ENCODE measurements around the gene TSHZ2.

Gene TSHZ2

DNA sequence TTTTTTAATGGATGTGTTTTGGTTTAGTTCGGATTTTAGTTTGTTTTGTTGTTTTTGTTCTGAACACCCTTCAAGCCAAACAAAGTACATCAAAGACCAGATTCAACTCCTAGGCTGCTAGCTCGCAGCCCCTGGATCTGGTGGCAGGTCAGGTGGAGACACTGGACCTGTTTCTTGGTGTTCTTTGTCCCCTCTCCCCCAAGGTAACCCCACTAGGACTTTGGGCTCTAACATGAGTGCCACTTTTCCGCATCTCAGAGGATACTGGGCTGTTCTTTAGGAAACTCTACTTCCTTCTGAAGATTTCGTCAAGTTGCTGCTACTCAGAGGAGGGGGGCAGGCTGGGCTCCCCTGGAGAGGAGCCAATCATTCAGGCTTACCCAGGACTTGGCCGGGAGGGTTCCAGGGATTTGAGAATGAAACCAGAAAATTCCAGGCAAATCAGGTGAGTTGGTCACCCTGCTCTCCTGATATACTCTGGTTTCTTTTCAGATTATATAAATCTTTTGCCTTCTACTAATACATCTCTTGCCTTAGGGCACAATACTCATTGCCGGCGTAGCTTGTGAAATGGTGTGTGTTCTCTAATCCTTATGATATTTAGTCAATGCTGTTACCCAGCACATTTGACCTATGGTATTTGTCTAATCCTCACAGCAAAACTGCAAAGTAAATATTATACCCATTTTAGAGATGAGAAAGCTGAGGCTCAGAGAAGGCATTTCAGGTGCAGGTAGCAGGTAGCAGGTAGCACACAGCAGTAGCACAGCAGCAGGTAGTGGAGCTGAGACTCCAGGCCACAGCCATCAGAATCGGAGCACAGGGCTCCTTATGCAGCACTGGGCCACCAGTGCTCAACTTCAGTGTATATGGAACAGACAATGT, 291.6 kb downstream of the TSHZ2 start:
- Histone ChIP-seq H3K9ac (ENCODE audit: low read length) (no peak overlapping the region), H3K27ac (ENCODE audit: low read depth, low read length, poor library complexity, severe bottlenecking) (no peak overlapping the region), H3K9me3 (ENCODE audit: low read length) (no peaks in the 10 kb centered on the region), H3K9me2 (ENCODE audit: low read depth, low read length) (no peaks in the 10 kb centered on the region), H3K4me1 (ENCODE audit: insufficient read depth, low read length, severe bottlenecking) (no peaks in the 10 kb centered on the region), H3K36me3 (ENCODE audit: insufficient read depth, low read length) (no peaks in the 10 kb centered on the region), H4K20me1 (ENCODE audit: insufficient read depth, low read length) (no peaks in the 10 kb centered on the region), H3F3A (ENCODE audit: insufficient read depth, low read length) (no peaks in the 10 kb centered on the region), H3K79me2 (ENCODE audit: insufficient read depth, low read length) (no peaks in the 10 kb centered on the region), H3K4me3 (ENCODE audit: low read depth, low read length, poor library complexity, severe bottlenecking) (no peak overlapping the region), H3K4me2 (ENCODE audit: low read length) (no peak overlapping the region), H3K27me3 (ENCODE audit: insufficient read depth, low read length) (no peaks in the 10 kb centered on the region), H2AFZ (ENCODE audit: low read length) (no peak overlapping the region)
- TF ChIP-seq EZH2 (IDR thresholded peaks at IDR 0.05; ENCODE audit: borderline replicate concordance, low read length) (no peak), CTCF (IDR thresholded peaks at IDR 0.05; ENCODE audit: low read length) (no peak)

DNA sequence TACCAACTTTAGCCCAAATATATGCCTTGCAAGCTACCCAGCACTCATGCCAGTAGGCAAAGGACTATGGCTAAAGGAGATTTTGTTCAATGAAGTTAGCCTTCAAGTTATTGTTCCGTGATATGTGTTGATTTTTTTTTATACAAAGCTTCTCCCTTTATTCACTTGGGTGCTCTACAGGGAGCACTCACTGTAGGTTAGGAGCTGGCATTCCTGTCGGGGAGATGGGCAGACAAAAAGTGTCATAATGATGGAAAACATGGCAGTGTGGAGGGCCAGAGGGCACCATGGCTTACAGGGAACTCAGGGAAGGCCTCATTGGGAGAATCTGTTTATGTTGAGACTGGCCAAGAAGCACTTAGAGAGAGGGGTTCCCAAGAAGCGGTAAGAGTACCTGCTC, 292.4 kb downstream of the TSHZ2 start:
- no peak overlapping the region for H3K9ac ChIP-seq (ENCODE audit: low read length)
- no peak for TF ChIP-seq CTCF (IDR thresholded peaks at IDR 0.05; ENCODE audit: low read length)
- no peak for TF ChIP-seq EZH2 (IDR thresholded peaks at IDR 0.05; ENCODE audit: borderline replicate concordance, low read length)
- H3K79me2 ChIP-seq (ENCODE audit: insufficient read depth, low read length): no peaks in the 10 kb centered on the region
- no peak overlapping the region for H3K4me3 ChIP-seq (ENCODE audit: low read depth, low read length, poor library complexity, severe bottlenecking)
- no peaks in the 10 kb centered on the region for H3F3A ChIP-seq (ENCODE audit: insufficient read depth, low read length)
- H3K36me3 ChIP-seq (ENCODE audit: insufficient read depth, low read length): no peaks in the 10 kb centered on the region
- no peaks in the 10 kb centered on the region for H4K20me1 ChIP-seq (ENCODE audit: insufficient read depth, low read length)
- H3K4me1 ChIP-seq (ENCODE audit: insufficient read depth, low read length, severe bottlenecking): no peaks in the 10 kb centered on the region
- no peak overlapping the region for H3K4me2 ChIP-seq (ENCODE audit: low read length)
- no peak overlapping the region for H2AFZ ChIP-seq (ENCODE audit: low read length)
- no peaks in the 10 kb centered on the region for H3K27me3 ChIP-seq (ENCODE audit: insufficient read depth, low read length)
- H3K27ac ChIP-seq (ENCODE audit: low read depth, low read length, poor library complexity, severe bottlenecking): no peak overlapping the region
- H3K9me2 ChIP-seq (ENCODE audit: low read depth, low read length): no peaks in the 10 kb centered on the region
- no peaks in the 10 kb centered on the region for H3K9me3 ChIP-seq (ENCODE audit: low read length)

- Histone ChIP-seq H3K9ac (ENCODE audit: low read length) (no peak overlapping the region), H3K4me1 (ENCODE audit: insufficient read depth, low read length, severe bottlenecking) (no peaks in the 10 kb centered on the region), H3K9me3 (ENCODE audit: low read length) (no peaks in the 10 kb centered on the region), H3K4me3 (ENCODE audit: low read depth, low read length, poor library complexity, severe bottlenecking) (no peak overlapping the region), H3K9me2 (ENCODE audit: low read depth, low read length) (no peaks in the 10 kb centered on the region), H3K27ac (ENCODE audit: low read depth, low read length, poor library complexity, severe bottlenecking) (no peak overlapping the region), H3F3A (ENCODE audit: insufficient read depth, low read length) (no peaks in the 10 kb centered on the region), H3K27me3 (ENCODE audit: insufficient read depth, low read length) (no peaks in the 10 kb centered on the region), H3K79me2 (ENCODE audit: insufficient read depth, low read length) (no peaks in the 10 kb centered on the region), H4K20me1 (ENCODE audit: insufficient read depth, low read length) (no peaks in the 10 kb centered on the region), H3K36me3 (ENCODE audit: insufficient read depth, low read length) (no peaks in the 10 kb centered on the region), H3K4me2 (ENCODE audit: low read length) (no peak overlapping the region), H2AFZ (ENCODE audit: low read length) (no peak overlapping the region)
- TF ChIP-seq EZH2 (IDR thresholded peaks at IDR 0.05; ENCODE audit: borderline replicate concordance, low read length) (no peak), CTCF (IDR thresholded peaks at IDR 0.05; ENCODE audit: low read length) (no peak)
Observed at GRCh38 chr20:53265304-53265875, 293.2 kb downstream of the TSHZ2 start.

Measured in OCI-LY1 (cell line).